Tibial nerve (tissue), 4 donors: ENCODE measurements around the gene KARS1. TPM values are rescaled to one million over a fixed set of nuclear protein-coding genes. Genes with fewer than 3 reads are reported as not detected.
A peak's percentile ranks its signal among the peaks of the same experiment; 100 is the strongest.

ENCODE experiments used
- DNase-seq, 2 donors: peaks; one replicate each; pipeline ENCODE4 v3.0.0-alpha.2; 2019; ENCODE audit warnings: low spot score in 2 of 2
- H3K27ac ChIP-seq, 4 donors: fragments of 200-600 bp; sonication (generic) in 3 of 4; one replicate each; pipeline ENCODE4 v1.5.1; 2017 to 2019; ENCODE audit warnings: mild to moderate bottlenecking in 1 of 4
- H3K27me3 ChIP-seq, 2 donors: fragments of 200-600 bp; sonication (generic) in 1 of 2; one replicate each; pipeline versions ENCODE4 v1.5.1 to v1.6.0; 2017 to 2019
- H3K36me3 ChIP-seq, 3 donors: fragments of 200-600 bp; sonication (generic); one replicate each; pipeline ENCODE4 v1.5.1; 2018 to 2019
- H3K4me1 ChIP-seq, 4 donors: fragments of 200-600 bp; sonication (generic) in 3 of 4; one replicate each; pipeline ENCODE4 v1.5.1; 2017 to 2019
- H3K4me3 ChIP-seq, 4 donors: fragments of 200-600 bp; sonication (generic) in 3 of 4; one replicate each; pipeline ENCODE4 v1.5.1; 2017 to 2019; ENCODE audit warnings: mild to moderate bottlenecking in 1 of 4, moderate library complexity in 1 of 4
- H3K9me3 ChIP-seq, 4 donors: fragments of 200-600 bp; sonication (generic) in 3 of 4; one replicate each; pipeline ENCODE4 v1.5.1; 2017 to 2019
- EP300 ChIP-seq, 2 donors: sonication (generic); formaldehyde crosslinking; IDR thresholded peaks; one replicate each; pipeline ENCODE4 v1.6.1; 2017; ENCODE audit warnings: antibody characterized with exemption in 2 of 2, mild to moderate bottlenecking in 1 of 2
- POLR2A ChIP-seq, 2 donors: fragments of 450-650 bp; IDR thresholded peaks; one replicate each; pipeline ENCODE4 v1.6.1; 2017; ENCODE audit warnings: antibody characterized with exemption in 2 of 2, mild to moderate bottlenecking in 2 of 2, moderate library complexity in 2 of 2
- WGBS, 2 donors: methylation state at CpG; one replicate each; pipeline ENCODE4 v1.1.5; 2018; 5-methylcytosine and 5-hydroxymethylcytosine counted together
- total RNA-seq, 4 donors: library from RNA; depleted of rRNA; stranded (reverse); fragments of >200 nt; gene quantifications; one replicate each; pipeline ENCODE4 v1.1.0, GENCODE V29; 2016
- TF ChIP-seq, protein P1 (sequence below), 5 experiments: fragments of 200-600 bp in 3 of 5; fragments of 450-650 bp in 2 of 5; sonication (generic) in 3 of 5; IDR thresholded peaks; one replicate each; pipeline ENCODE4 v1.5.1; 2016 to 2019; ENCODE audit warnings: antibody characterized with exemption in 5 of 5, mild to moderate bottlenecking in 3 of 5, moderate library complexity in 2 of 5

Gene KARS1
- total RNA-seq, 4 donors from 2014 or later, result 75.5 to 104 (median 93.5) TPM

DNA sequence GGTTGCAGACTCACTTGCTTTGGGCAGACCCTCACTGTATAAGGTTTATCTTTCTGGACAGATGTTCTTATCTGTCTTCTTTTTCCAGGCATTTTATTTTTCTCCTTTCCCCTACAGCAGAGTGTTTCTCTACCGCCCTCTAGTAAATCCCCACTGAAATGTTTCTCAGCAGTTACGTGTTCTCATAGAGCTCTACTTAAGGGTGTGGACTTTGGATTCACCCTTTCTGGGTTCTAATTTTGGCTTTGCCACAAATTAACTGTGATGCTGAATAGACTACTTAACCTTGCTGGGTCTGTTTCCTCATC lies 26.3 kb downstream of the KARS1 start:
- H3K27me3 ChIP-seq, result no peaks in the 10 kb centered on the region
- WGBS, 2 donors, result 11 to 42% methylated on average over 2 of the region's 2 CpGs
- H3K36me3 ChIP-seq, result peaks cover 0 to 53% (median 3%) of the 10 kb centered on the region in 3 donors
- no peak for DNase-seq
- peaks cover 0 to 26% (median 14%) of the 10 kb centered on the region in 4 donors for H3K4me1 ChIP-seq
- no peak overlapping the region for H3K4me3 ChIP-seq
- TF ChIP-seq, protein P1, sequence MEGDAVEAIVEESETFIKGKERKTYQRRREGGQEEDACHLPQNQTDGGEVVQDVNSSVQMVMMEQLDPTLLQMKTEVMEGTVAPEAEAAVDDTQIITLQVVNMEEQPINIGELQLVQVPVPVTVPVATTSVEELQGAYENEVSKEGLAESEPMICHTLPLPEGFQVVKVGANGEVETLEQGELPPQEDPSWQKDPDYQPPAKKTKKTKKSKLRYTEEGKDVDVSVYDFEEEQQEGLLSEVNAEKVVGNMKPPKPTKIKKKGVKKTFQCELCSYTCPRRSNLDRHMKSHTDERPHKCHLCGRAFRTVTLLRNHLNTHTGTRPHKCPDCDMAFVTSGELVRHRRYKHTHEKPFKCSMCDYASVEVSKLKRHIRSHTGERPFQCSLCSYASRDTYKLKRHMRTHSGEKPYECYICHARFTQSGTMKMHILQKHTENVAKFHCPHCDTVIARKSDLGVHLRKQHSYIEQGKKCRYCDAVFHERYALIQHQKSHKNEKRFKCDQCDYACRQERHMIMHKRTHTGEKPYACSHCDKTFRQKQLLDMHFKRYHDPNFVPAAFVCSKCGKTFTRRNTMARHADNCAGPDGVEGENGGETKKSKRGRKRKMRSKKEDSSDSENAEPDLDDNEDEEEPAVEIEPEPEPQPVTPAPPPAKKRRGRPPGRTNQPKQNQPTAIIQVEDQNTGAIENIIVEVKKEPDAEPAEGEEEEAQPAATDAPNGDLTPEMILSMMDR (IDR thresholded peaks at IDR 0.05), result peak in 2 of 5 experiments; percentile 7 to 10
- no peak for TF ChIP-seq EP300 (IDR thresholded peaks at IDR 0.05)
- no peak for TF ChIP-seq POLR2A (IDR thresholded peaks at IDR 0.05)
- no peaks in the 10 kb centered on the region for H3K9me3 ChIP-seq
- no peak overlapping the region for H3K27ac ChIP-seq

DNA sequence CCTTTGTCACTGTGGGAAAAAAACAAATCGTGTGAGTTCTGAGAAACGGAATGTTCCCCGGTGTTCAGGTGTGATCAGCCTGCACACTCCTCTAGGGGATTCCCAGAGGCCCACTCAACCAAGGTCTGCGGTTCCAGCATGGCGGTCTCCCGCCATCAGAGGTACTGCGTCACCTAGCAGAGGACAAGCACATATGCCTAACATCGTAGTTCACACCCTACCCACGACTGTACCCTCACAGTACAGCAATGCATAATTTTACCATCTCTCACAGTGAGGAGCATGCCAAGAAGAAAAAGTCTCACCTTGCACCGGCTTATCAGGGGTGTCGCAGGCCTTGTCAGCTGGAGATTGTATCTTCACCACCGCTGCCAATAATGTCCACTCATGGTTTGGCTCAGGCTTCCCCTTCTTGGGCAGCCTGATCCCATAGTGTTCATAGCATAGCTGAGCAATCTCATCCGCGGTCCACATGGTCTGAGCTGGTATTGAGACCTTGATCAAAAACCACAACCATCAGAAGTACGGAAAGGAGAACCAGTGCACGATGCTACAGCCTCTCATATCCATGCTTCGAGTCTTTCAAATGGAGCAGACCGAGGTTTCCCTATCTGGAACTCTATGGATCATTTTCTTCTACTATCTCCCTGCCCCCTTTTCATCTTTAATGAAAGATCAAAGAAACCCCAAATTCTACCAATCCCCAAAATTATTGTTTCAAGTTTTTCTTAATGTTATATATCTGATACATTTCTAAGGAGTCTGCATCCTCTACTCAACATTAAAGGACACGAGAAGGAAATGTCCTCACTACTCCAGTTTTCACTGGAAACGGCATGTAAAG lies 26.9 kb downstream of the KARS1 start:
- Histone ChIP-seq H3K9me3 (no peaks in the 10 kb centered on the region), H3K27me3 (no peaks in the 10 kb centered on the region), H3K36me3 (peaks cover 0 to 53% (median 7%) of the 10 kb centered on the region in 3 donors), H3K4me3 (no peak overlapping the region), H3K27ac (no peak overlapping the region), H3K4me1 (peaks cover 0 to 26% (median 14%) of the 10 kb centered on the region in 4 donors)
- WGBS, 2 donors, result 90 to 91% methylated on average over 20 of the region's 20 CpGs
- DNase-seq, result no peak
- TF ChIP-seq POLR2A (IDR thresholded peaks at IDR 0.05), result no peak
- TF ChIP-seq, protein P1 (IDR thresholded peaks at IDR 0.05), result no peak
- TF ChIP-seq EP300 (IDR thresholded peaks at IDR 0.05), result no peak

GRCh38 chr16:75618780-75619179 lies 28.7 kb downstream of the KARS1 start:
- peaks cover 0 to 26% (median 14%) of the 10 kb centered on the region in 4 donors for H3K4me1 ChIP-seq
- no peak overlapping the region for H3K27ac ChIP-seq
- TF ChIP-seq EP300 (IDR thresholded peaks at IDR 0.05) (no peak), POLR2A (IDR thresholded peaks at IDR 0.05) (no peak)
- TF ChIP-seq, protein P1 (IDR thresholded peaks at IDR 0.05), result no peak
- H3K4me3 ChIP-seq, result no peak overlapping the region
- peaks cover 0 to 63% (median 7%) of the 10 kb centered on the region in 3 donors for H3K36me3 ChIP-seq
- DNase-seq, result no peak
- H3K27me3 ChIP-seq, result no peaks in the 10 kb centered on the region
- whole genome bisulfite sequencing, 2 donors, result 92 to 95% methylated on average over 2 of the region's 2 CpGs
- no peaks in the 10 kb centered on the region for H3K9me3 ChIP-seq

DNA sequence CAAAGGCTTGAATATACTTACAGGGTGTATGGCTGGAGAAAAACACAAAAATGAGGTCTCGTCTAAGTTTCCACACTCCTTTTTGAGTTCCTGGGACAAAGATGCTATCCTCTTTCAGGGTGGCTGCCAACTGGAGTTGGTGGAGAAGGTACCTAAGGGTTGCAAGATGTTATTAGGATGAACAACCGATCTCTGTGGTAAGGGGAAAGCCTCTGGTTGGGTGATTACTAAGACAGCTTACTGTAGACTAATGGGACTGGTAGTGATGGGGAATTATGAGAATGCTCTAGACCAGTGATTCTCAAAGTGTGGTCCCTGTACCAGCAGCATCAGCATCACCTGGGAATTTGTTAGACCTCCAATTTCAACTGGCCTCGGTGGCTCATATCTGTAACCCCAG lies 30.3 kb downstream of the KARS1 start:
- WGBS, 2 donors, result 91 to 95% methylated on average over 3 of the region's 3 CpGs
- TF ChIP-seq, protein P1 (IDR thresholded peaks at IDR 0.05), result no peak
- TF ChIP-seq POLR2A (IDR thresholded peaks at IDR 0.05), result no peak
- Histone ChIP-seq H3K27me3 (no peaks in the 10 kb centered on the region), H3K27ac (no peak overlapping the region), H3K4me3 (no peak overlapping the region), H3K9me3 (no peaks in the 10 kb centered on the region), H3K36me3 (peaks cover 0 to 80% (median 13%) of the 10 kb centered on the region in 3 donors), H3K4me1 (peaks cover 0 to 21% (median 11%) of the 10 kb centered on the region in 4 donors)
- DNase-seq, result no peak

DNA sequence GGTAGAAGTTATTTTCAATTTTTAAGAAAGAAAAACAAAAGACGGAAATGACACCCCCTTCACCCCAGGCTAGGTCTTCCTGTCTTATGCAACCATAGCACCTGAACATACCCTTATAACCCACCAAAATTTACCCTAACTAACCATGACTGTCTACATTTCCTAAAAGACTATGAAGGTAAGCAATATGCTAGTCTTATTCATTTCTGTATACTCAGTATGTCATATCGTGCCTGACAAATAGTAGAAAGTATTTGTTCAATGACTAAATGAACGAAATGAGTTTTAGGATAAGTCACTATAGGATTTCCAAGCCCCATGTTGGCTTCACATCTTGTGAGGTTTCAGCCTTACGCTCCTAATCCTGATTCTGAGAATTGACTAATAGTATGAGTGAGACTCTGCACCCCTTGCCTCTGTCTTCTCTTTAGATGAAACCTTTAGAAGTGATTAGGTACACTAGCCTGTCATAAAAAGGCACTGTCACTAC lies 30.9 kb downstream of the KARS1 start:
- Histone ChIP-seq H3K36me3 (peaks cover 0 to 85% (median 18%) of the 10 kb centered on the region in 3 donors), H3K9me3 (no peaks in the 10 kb centered on the region), H3K4me3 (no peak overlapping the region), H3K4me1 (peaks cover 0 to 15% (median 5%) of the 10 kb centered on the region in 4 donors), H3K27ac (no peak overlapping the region), H3K27me3 (no peaks in the 10 kb centered on the region)
- TF ChIP-seq, protein P1 (IDR thresholded peaks at IDR 0.05), result no peak
- TF ChIP-seq POLR2A (IDR thresholded peaks at IDR 0.05) (no peak), EP300 (IDR thresholded peaks at IDR 0.05) (no peak)
- WGBS, 2 donors, result 93 to 94% methylated on average over 4 of the region's 4 CpGs
- no peak for DNase-seq
